ENCODE measurements around the gene PPM1L. TPM values are rescaled to one million over a fixed set of nuclear protein-coding genes. Genes with fewer than 3 reads are reported as not detected.

The PPM1L gene
- total RNA-seq, 1 experiment from 2014 or later, result 10.6 TPM

- no peak overlapping the region for H3K4me3 ChIP-seq (ENCODE audit: low read depth, low read length, poor library complexity, severe bottlenecking)
- no peaks in the 10 kb centered on the region for H3K4me1 ChIP-seq (ENCODE audit: insufficient read depth, low read length, poor library complexity, severe bottlenecking)
- TF ChIP-seq CTCF (conservative IDR thresholded peaks at IDR 0.05; ENCODE audit: low read depth, low read length) (no peak), EZH2 (IDR thresholded peaks at IDR 0.05; ENCODE audit: borderline replicate concordance, low read depth, low read length, poor library complexity, severe bottlenecking) (no peak)
- BruUV-seq (replicated peaks), result no TSS peak
- H3K36me3 ChIP-seq (ENCODE audit: insufficient read depth, low read length, poor library complexity, severe bottlenecking), result no peaks in the 10 kb centered on the region
- no peaks in the 10 kb centered on the region for H3K27me3 ChIP-seq (replicated peaks; ENCODE audit: insufficient read depth, low read depth, low read length, poor library complexity)
- intact Hi-C loops (cut with micrococcal nuclease; ENCODE audit: unreplicated experiment), result no loop called here
- ChIA-PET CTCF (no interaction called here), POLR2A (ENCODE audit: low non-redundant PET) (no interaction called here)
- H3K9me3 ChIP-seq (ENCODE audit: low read depth, low read length, poor library complexity, severe bottlenecking), result peaks cover 3% of the 10 kb centered on the region
- no peak overlapping the region for H3K27ac ChIP-seq (ENCODE audit: low read depth, low read length, poor library complexity, severe bottlenecking)
- DNase-seq (ENCODE audit: low spot score), result no peak
These were observed 232.2 kb downstream of the PPM1L start for GRCh38 chr3:160987982-160988964.

GRCh38 chr3:160990446-160990845 is 234.4 kb downstream of the PPM1L start:
- no peaks in the 10 kb centered on the region for H3K4me1 ChIP-seq (ENCODE audit: insufficient read depth, low read length, poor library complexity, severe bottlenecking)
- no peak overlapping the region for H3K27ac ChIP-seq (ENCODE audit: low read depth, low read length, poor library complexity, severe bottlenecking)
- POLR2A ChIA-PET (ENCODE audit: low non-redundant PET), result no interaction called here
- DNase-seq (ENCODE audit: low spot score), result no peak
- no TSS peak for BruUV-seq (replicated peaks)
- TF ChIP-seq CTCF (conservative IDR thresholded peaks at IDR 0.05; ENCODE audit: low read depth, low read length), result no peak
- CTCF ChIA-PET, result no interaction called here
- no peaks in the 10 kb centered on the region for H3K9me3 ChIP-seq (ENCODE audit: low read depth, low read length, poor library complexity, severe bottlenecking)
- no peaks in the 10 kb centered on the region for H3K27me3 ChIP-seq (replicated peaks; ENCODE audit: insufficient read depth, low read depth, low read length, poor library complexity)
- intact Hi-C loops (cut with micrococcal nuclease; ENCODE audit: unreplicated experiment), result no loop called here
- H3K36me3 ChIP-seq (ENCODE audit: insufficient read depth, low read length, poor library complexity, severe bottlenecking), result no peaks in the 10 kb centered on the region
- H3K4me3 ChIP-seq (ENCODE audit: low read depth, low read length, poor library complexity, severe bottlenecking), result no peak overlapping the region

- Histone ChIP-seq H3K9me3 (ENCODE audit: low read depth, low read length, poor library complexity, severe bottlenecking) (no peaks in the 10 kb centered on the region), H3K36me3 (ENCODE audit: insufficient read depth, low read length, poor library complexity, severe bottlenecking) (no peaks in the 10 kb centered on the region), H3K27me3 (replicated peaks; ENCODE audit: insufficient read depth, low read depth, low read length, poor library complexity) (no peaks in the 10 kb centered on the region), H3K4me1 (ENCODE audit: insufficient read depth, low read length, poor library complexity, severe bottlenecking) (no peaks in the 10 kb centered on the region), H3K4me3 (ENCODE audit: low read depth, low read length, poor library complexity, severe bottlenecking) (no peak overlapping the region), H3K27ac (ENCODE audit: low read depth, low read length, poor library complexity, severe bottlenecking) (no peak overlapping the region)
- ChIA-PET CTCF (no interaction called here), POLR2A (ENCODE audit: low non-redundant PET) (no interaction called here)
- intact Hi-C loops (cut with micrococcal nuclease; ENCODE audit: unreplicated experiment), result no loop called here
- no peak for DNase-seq (ENCODE audit: low spot score)
- TF ChIP-seq EZH2 (IDR thresholded peaks at IDR 0.05; ENCODE audit: borderline replicate concordance, low read depth, low read length, poor library complexity, severe bottlenecking), result no peak
- TF ChIP-seq CTCF (conservative IDR thresholded peaks at IDR 0.05; ENCODE audit: low read depth, low read length), result no peak
- no TSS peak for BruUV-seq (replicated peaks)
These were observed 236.7 kb downstream of the PPM1L start for GRCh38 chr3:160992712-160993111.
